Measurements from ENCODE around the gene SMIM41.

Gene SMIM41

DNA sequence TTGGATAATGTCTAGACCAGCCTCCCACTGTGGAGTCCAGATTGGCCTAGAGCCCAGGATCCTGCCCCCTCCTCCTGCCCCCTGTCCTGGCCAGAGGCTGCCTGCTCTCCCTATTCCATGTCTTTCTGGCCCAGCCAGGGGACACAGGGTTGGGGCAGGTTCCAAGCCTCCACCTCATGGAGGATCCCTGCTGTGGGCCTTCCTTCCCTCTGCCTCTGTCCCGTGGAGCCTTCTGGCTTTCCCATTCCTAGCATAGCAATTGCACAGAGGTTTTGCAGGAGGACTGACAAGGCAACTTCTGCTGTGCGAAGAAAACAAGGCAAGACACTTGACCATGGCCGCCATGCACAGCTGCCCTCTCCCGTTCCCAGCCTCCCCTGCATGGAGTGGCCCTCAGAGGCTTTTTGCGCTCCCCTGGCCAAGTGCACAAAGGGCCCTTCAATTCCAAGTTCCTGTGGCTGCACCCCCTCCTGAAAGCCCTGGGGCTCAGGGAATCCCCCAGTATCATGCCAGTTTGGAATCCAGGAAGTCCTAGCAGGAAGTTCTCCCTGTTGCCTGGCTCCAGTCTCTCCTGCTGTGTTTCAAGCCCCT lies 70.2 kb downstream of the SMIM41 start:
- no peak for DNase-seq

DNA sequence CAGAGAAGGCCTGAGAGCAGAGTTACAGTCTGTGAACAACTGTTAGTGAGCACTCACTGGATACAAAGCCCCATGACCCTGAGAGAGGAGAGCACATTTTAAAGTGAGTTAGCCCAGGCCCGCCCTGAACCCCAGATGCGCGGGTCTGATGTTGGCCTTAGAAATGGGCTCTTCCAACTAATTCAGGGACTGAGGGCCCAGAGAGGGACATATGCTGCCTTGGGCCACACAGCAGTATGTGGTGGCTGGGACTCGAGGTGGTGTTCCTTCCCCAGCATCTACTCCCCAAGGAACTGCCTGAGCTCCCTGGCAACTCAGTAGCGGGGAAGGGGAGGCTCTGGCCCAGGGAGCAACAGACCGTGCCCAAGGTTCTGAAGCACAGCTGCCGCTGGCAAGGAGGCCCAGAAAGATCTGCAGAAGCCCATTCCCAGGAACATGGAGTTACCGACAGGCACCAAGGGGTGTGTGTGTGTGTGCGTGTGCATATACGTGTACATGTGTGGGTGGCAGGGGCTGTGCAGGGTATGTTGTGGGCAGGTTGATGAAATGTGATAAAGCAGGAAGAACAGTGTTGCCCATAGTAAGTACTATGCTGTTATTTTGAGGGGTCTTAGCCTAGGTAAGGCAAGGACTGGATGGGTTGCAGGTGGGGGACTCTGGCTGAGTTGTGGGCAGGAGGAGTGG lies 71.8 kb downstream of the SMIM41 start:
- DNase-seq = no peak

DNA sequence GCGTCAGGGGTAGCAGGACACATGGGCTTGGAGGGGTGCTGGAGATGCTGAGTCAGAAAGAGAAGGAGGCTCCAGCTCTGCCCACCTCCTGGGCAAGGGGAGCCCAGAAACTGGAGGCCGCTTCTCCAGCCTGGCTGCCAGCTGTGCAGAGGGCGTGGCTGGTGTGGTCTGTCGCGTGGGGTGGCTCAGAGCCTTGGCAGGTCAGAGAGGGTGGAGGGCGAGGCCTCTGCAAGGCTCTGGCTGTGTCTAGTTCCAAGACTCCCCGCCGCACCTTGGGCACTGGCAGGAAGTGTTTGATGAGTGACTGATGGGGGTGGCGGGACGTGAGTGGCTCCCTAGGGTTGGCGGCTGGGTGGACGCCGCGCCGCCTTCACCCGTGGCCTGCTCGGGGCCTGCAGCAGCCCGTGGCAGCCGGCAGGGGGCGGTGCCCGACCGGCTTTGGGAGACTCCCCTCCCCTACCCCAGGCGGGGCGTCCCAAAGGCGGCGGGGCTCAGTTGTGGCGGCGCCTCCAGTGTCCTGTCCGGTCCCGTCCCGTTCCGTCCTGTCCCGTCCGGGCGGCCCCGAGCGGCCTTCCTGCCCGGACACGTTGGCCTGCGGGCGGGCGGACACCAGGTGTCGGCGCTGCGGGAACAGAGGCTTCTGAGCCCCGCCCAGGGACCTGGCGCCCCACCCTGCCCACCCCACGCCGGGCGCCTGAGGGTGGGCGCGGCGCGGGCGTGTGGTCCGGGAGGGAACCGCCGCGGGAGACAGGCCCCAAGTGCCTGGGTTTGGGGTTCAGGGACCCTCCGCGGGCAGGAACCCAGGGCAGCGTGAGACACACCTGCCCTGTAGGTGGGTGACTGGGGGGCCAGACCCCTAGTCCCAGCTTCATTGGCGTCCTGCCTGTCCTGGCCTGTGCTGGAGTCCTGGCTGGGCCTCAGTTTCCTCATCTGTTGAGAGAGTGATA lies 72.6 kb downstream of the SMIM41 start:
- DNase-seq = no peak

DNA sequence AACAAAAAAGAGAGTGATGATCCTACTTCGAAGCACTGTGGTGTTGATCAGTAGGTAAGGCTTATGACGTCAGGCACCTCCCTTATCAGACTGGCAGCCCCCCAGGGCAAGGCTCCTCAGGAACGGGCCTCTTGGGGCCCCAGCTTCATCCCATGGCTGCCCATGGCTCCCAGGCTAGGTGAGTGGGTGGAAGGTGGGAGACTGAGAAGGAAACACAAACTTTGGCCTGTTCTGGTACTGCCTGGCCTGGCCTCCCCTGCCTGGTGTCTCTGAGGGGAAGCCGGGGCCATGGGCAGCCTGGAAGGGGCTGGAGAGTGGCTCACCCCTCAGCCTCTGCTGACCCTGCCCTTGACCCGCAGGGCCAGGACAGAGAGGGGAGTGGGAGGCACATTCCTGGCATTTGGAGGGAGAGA lies 73.4 kb downstream of the SMIM41 start:
- no peak for DNase-seq

DNA sequence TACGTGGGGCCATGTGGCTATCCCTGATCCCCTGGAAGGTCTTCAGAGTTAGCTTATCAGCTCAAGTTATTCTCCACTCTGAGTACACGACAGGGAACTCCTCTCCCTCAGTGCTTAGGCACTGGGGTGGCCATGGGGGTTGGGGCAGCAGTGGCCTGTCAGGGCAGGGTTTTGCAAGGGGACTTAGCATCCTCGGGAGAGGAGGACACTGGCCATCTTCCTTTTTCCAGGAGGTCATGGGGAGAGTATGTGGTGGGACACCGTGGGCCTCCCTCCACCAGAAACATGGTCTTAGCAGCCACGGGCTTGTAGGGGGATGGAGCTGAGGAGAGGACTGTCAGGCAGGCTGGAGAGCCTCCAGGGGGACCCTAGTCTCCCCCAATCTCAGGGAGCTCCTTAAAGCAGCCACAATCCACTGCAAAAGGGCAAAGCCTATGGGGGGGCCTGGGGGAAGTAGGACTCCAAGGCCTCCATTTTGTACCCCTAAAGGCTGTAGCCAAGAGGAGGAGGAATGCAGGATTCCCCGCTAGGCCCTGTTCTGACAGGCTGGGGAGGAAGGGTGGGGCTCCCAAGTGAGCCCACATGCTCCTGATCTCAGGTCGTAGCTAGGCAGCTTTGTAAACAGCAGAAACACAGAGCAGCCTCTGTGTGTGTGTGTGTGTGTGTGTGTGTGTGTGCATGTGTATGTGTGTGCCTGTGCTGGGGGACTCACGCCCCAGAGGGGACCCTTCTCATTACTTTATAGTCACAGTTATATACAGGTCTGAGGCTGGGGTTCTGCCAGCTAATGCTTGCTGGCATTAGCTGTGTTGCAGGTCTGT lies 75.8 kb downstream of the SMIM41 start:
- DNase-seq = no peak

DNA sequence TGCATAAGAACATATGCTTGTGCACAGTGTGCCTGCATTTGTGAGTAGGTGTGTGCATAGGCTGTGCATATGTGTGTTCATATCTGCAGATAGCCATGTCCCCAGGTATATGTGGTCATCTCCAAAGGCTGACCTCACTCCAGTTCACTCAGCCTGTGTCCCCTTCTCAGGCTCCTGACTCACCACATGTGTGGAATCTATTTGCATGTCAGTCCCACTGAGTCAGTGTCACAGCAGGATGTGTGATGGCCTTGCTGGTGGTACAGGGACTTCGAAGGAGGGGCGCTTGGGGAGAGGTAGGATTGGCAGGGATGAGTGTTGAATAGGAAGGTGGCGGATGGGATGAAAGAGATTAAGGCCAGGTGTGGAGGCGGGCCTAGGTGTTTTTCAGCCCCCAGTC lies 76.8 kb downstream of the SMIM41 start:
- DNase-seq = no peak

DNA sequence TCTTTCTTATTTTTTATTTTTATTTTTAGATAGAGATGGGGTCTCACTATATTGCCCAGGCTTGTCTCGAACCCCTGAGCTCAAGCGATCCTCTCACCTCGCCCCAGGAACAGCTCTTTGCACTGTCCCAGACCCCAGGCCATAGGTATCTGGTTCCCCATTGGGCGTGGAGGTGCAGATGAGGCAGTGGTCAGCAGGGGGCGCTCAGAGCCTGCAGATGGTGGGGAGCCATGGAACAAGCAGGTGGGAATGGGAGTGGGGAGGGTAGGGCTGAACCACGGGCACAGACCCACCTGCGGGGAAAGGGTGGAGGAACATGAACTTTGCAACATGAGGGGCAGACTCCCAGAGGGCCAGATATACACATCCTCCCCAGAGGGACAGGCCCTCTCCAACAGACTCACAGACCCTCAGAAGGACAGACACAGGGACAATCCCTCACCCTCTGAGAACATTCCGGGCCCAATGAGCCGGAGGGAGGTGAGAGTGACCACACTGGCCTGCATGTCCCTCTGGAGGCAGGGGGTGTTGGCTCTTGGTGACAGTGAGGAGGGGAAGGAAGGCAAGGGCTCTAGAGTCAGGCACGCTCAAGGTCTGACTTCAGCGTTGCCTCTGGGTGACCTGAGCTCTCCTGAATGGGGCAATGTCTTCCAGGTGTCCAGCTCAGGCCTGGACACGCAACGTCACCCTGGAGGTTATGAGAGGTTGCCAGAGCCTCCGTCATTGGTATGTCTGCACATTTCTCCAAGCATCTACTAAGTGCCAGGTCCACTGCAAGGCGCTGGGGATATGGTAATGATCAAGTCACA lies 77.5 kb downstream of the SMIM41 start:
- DNase-seq = peak; percentile 58

DNA sequence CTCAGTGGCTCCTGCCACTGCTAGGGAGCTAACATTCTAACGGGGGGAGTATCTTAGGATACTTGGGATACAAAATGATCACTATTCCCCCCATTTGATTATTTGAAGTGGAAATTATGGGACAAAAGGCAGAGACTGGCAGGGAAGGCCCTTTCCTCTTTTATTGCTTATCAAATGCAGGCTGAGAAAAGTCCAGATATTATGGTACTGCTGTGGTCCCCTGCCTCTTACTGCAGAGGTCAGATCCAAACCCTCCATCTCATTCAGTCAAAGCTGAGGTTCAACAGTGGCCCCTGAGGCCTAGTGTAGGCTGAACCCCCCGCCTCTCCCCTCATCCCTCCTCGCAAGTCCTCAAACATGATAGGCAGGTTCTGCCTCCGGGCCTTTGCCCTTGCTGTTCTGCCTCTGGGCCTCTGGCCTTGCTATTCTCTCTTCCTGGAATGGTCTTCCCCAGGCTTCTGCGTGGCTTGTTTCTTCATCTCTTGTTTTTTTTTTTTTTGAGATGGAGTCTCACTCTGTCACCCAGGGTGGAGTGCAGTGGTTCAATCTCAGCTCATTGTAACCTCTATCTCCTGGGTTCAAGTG lies 78.2 kb downstream of the SMIM41 start:
- no peak for DNase-seq
